Measurements from ENCODE around the gene NBPF3.

DNA sequence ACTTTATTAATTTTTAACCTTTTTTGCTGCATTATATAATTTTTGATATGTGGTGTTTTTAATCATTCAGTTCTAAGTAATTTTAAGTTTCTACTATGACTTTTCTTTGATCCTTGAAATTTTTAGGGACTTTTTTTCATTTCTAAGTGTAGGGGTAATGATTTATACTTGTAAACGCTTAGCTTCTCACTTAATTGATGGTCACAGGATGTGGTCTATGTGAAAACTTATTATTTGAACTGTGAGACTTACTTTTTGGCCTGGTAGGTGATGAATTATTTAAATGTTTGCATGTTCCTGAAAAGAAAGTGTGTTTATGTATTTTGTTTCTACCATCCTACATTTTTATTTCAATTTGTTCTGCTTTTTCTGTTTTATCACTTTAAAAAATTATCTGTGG lies 86.5 kb downstream of the NBPF3 start:
- TF ChIP-seq EZH2 (IDR thresholded peaks at IDR 0.05), result no peak
- TF ChIP-seq, protein P1, sequence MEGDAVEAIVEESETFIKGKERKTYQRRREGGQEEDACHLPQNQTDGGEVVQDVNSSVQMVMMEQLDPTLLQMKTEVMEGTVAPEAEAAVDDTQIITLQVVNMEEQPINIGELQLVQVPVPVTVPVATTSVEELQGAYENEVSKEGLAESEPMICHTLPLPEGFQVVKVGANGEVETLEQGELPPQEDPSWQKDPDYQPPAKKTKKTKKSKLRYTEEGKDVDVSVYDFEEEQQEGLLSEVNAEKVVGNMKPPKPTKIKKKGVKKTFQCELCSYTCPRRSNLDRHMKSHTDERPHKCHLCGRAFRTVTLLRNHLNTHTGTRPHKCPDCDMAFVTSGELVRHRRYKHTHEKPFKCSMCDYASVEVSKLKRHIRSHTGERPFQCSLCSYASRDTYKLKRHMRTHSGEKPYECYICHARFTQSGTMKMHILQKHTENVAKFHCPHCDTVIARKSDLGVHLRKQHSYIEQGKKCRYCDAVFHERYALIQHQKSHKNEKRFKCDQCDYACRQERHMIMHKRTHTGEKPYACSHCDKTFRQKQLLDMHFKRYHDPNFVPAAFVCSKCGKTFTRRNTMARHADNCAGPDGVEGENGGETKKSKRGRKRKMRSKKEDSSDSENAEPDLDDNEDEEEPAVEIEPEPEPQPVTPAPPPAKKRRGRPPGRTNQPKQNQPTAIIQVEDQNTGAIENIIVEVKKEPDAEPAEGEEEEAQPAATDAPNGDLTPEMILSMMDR (IDR thresholded peaks at IDR 0.05), result no peak

Measured in neural progenitor cell (in vitro differentiated cells).